GM10847 (cell line): ENCODE measurements around the gene LIN37.

ENCODE experiments used
- POLR2A ChIP-seq: IDR thresholded peaks from 2 replicates; pipeline ENCODE4 v1.6.1; 2011; ENCODE audit not compliant: insufficient read length; ENCODE audit errors: extremely low read depth

LIN37 gene

GRCh38 chr19:35751839-35752745 lies 3.7 kb downstream of the LIN37 start:
- no peak for TF ChIP-seq POLR2A

- no peak for TF ChIP-seq POLR2A
Observed at GRCh38 chr19:35752746-35753350, 4.5 kb downstream of the LIN37 start.

GRCh38 chr19:35753634-35754369 lies 5.4 kb downstream of the LIN37 start:
- TF ChIP-seq POLR2A, result no peak

GRCh38 chr19:35754370-35755130 lies 6.2 kb downstream of the LIN37 start:
- TF ChIP-seq POLR2A, result no peak

- no peak for TF ChIP-seq POLR2A
Observed at GRCh38 chr19:35755131-35755549, 6.8 kb downstream of the LIN37 start.

GRCh38 chr19:35755550-35756376 lies 7.4 kb downstream of the LIN37 start:
- TF ChIP-seq POLR2A, result no peak

- TF ChIP-seq POLR2A, result no peak
Observed at GRCh38 chr19:35756377-35757230, 8.2 kb downstream of the LIN37 start, which contains the start of gene HSPB6. Gene HSPB6, minus strand, starts transcription at chr19:35757029. Its CDS starts 21 bp downstream, at chr19:35757008.

- TF ChIP-seq POLR2A, result no peak
Observed at GRCh38 chr19:35757231-35757748, 8.9 kb downstream of the LIN37 start.

- peak; percentile 51 for TF ChIP-seq POLR2A
Observed at GRCh38 chr19:35757749-35758608, 9.6 kb downstream of the LIN37 start, which contains the start of gene PROSER3. Gene PROSER3, plus strand, starts transcription at chr19:35758176. Its CDS starts 40 bp downstream, at chr19:35758216.

GRCh38 chr19:35759697-35760096 lies 11.3 kb downstream of the LIN37 start:
- TF ChIP-seq POLR2A, result no peak

- TF ChIP-seq POLR2A, result no peak
Observed at GRCh38 chr19:35760711-35761349, 12.5 kb downstream of the LIN37 start.
